Left lobe of liver (tissue), 1 donor: ENCODE measurements around the gene OCIAD1. TPM values are rescaled to one million over a fixed set of nuclear protein-coding genes. Genes with fewer than 3 reads are reported as not detected.

Experiments used
- total RNA-seq: library from RNA; stranded (reverse); gene quantifications from one replicate; pipeline ENCODE4 v1.2.1, GENCODE V29; 2021
- donor health status: DM: no; HTN: yes; CAD: no.

The OCIAD1 gene
- total RNA-seq, 1 donor from 2014 or later: 86.8 TPM

Other genes with a start within 250 kb of the OCIAD1 start
- gene FRYL, start 50.8 kb upstream of the OCIAD1 start, total RNA-seq: 22.9 TPM
- 58.0 TPM for gene OCIAD2, start 75.7 kb downstream of the OCIAD1 start, total RNA-seq
- gene CWH43, start 155.2 kb downstream of the OCIAD1 start, total RNA-seq: not detected